A673 (cell line): Measurements from ENCODE around the gene LEMD1. TPM values are rescaled to one million over a fixed set of nuclear protein-coding genes. Genes with fewer than 3 reads are reported as not detected.

Source experiments
- Bru-seq: library from RNA; stranded (reverse); fragments of 400-500 nt; gene quantifications from one replicate; lab custom pipeline; 2021; lab: Mats Ljungman, UMichigan
- BruChase-seq, 2 experiments: library from RNA; stranded (reverse); fragments of 400-500 nt; gene quantifications; one replicate each; lab custom pipeline; 2021; lab: Mats Ljungman, UMichigan
- BruUV-seq: library from RNA; stranded (reverse); fragments of 400-500 nt; replicated peaks from 2 replicates; lab custom pipeline; 2021; lab: Mats Ljungman, UMichigan
- CTCF ChIA-PET: fragments of 300-600 bp; sonication (Branson Sonifier 250); formaldehyde crosslinking; loops from one replicate; lab custom pipeline; 2022; ENCODE audit warnings: antibody characterized with exemption; lab: Charles Lee
- POLR2A ChIA-PET: fragments of 300-600 bp; sonication (Branson Sonifier 250); formaldehyde crosslinking; loops from one replicate; lab custom pipeline; 2022; ENCODE audit warnings: antibody characterized with exemption; ENCODE audit not compliant: low non-redundant PET; lab: Charles Lee
- DNase-seq: peaks from one replicate; pipeline ENCODE4 v3.0.0-alpha.2; 2015; ENCODE audit warnings: low spot score
- H3K27ac ChIP-seq: fragments of 200-600 bp; sonication (generic); 2 replicates; pipeline ENCODE4 v1.5.1; 2016; ENCODE audit warnings: mixed run types, low read depth, mild to moderate bottlenecking, mixed read lengths, antibody characterized with exemption, low read length; ENCODE audit not compliant: poor library complexity, severe bottlenecking
- H3K27me3 ChIP-seq: fragments of 200-600 bp; sonication (generic); replicated peaks from 2 replicates; pipeline ENCODE4 v1.6.1; 2017; ENCODE audit warnings: mixed run types, low read depth, mild to moderate bottlenecking, mixed read lengths, antibody characterized with exemption, low read length; ENCODE audit not compliant: insufficient read depth, poor library complexity
- H3K36me3 ChIP-seq: fragments of 200-600 bp; sonication (generic); 2 replicates; pipeline ENCODE4 v1.6.1; 2016; ENCODE audit warnings: mixed run types, mild to moderate bottlenecking, mixed read lengths, antibody characterized with exemption, low read length; ENCODE audit not compliant: insufficient read depth, poor library complexity, severe bottlenecking
- H3K4me1 ChIP-seq: fragments of 200-600 bp; sonication (generic); 2 replicates; pipeline ENCODE4 v1.6.1; 2017; ENCODE audit warnings: mixed run types, mild to moderate bottlenecking, mixed read lengths, antibody characterized with exemption, low read length; ENCODE audit not compliant: insufficient read depth, poor library complexity, severe bottlenecking
- H3K4me3 ChIP-seq: fragments of 200-600 bp; sonication (generic); 2 replicates; pipeline ENCODE4 v1.5.1; 2016; ENCODE audit warnings: low read depth, mixed run types, mild to moderate bottlenecking, mixed read lengths, low read length; ENCODE audit not compliant: poor library complexity, severe bottlenecking
- H3K9me3 ChIP-seq: fragments of 200-600 bp; sonication (generic); 2 replicates; pipeline ENCODE4 v1.6.1; 2016; ENCODE audit warnings: mixed run types, low read depth, mild to moderate bottlenecking, mixed read lengths, antibody characterized with exemption, low read length; ENCODE audit not compliant: poor library complexity, severe bottlenecking
- EZH2 ChIP-seq: fragments of 200-600 bp; sonication (generic); IDR thresholded peaks from 2 replicates; pipeline ENCODE4 v1.6.1; 2017; ENCODE audit warnings: borderline replicate concordance, low read depth, mild to moderate bottlenecking, mixed read lengths, antibody characterized with exemption, low read length; ENCODE audit not compliant: poor library complexity, severe bottlenecking
- intact Hi-C: fragments of 100-400 bp; cut with micrococcal nuclease; formaldehyde crosslinking; loops from one replicate; pipeline ENCODE4 v1.10.0; 2022; ENCODE audit not compliant: unreplicated experiment
- long read RNA-seq: library from polyadenylated mRNA; stranded (forward); transcript quantifications from one replicate; pipeline ENCODE4 v2.0.0, GENCODE V29; 2022
- total RNA-seq: library from RNA; stranded (reverse); gene quantifications from 2 replicates; pipeline ENCODE4 v1.2.3, GENCODE V29; 2021
- TF ChIP-seq, protein P1 (sequence below): fragments of 300-800, 200-600 bp; sonication (generic); conservative IDR thresholded peaks from 2 replicates; pipeline ENCODE4 v1.5.1; 2017; ENCODE audit warnings: low read depth, mild to moderate bottlenecking, antibody characterized with exemption, low read length, moderate library complexity, mixed read lengths

LEMD1 gene, protein sequence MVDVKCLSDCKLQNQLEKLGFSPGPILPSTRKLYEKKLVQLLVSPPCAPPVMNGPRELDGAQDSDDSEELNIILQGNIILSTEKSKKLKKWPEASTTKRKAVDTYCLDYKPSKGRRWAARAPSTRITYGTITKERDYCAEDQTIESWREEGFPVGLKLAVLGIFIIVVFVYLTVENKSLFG
- total RNA-seq (1.5 and 3.4 TPM in 2 replicates), Bru-seq, nascent RNA (percentile 35 among the genes with signal in this experiment), BruChase-seq, experiment 1, labeled RNA remaining after a 2-hour chase (percentile 42 among the genes with signal in this experiment), BruChase-seq, experiment 2, labeled RNA remaining after a 6-hour chase (percentile 24 among the genes with signal in this experiment)
- long read RNA-seq: 0 reads

DNA sequence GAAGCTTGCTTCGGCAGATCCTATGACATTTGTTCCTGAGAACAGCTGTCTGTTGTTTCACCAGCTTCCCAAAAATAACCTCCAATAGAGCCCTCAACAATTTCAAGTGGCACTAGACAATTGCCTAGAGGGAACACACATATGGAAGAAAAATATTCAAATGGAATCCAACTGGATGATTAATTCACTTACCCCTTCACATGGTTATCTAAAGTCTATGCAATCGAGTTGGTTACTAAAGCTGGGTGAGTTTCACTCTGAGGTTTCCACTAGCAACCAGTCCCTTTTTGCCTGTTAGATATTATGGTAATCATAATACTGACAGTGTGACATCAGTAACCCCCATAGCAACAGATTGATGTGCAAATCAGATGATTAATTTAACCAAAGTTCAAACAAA, at the start of gene LEMD1:
Gene LEMD1 (minus strand): TSS at position 259 of the 400 bp plus-strand sequence. CDS start 1,520 bp downstream, outside the sequence.
- peaks cover 60% of the 10 kb centered on the region for H3K4me1 ChIP-seq
- ChIA-PET POLR2A (no interaction called here), CTCF (no interaction called here)
- H3K36me3 ChIP-seq: no peaks in the 10 kb centered on the region
- no peaks in the 10 kb centered on the region for H3K9me3 ChIP-seq
- no peak within 1 kb of the TSS for H3K4me3 ChIP-seq
- H3K27me3 ChIP-seq: no peaks in the 10 kb centered on the region
- intact Hi-C loops: no loop called here
- no peak for DNase-seq
- BruUV-seq: no TSS peak
- H3K27ac ChIP-seq: peak within 1 kb of the TSS; percentile 36
- TF ChIP-seq, protein P1, sequence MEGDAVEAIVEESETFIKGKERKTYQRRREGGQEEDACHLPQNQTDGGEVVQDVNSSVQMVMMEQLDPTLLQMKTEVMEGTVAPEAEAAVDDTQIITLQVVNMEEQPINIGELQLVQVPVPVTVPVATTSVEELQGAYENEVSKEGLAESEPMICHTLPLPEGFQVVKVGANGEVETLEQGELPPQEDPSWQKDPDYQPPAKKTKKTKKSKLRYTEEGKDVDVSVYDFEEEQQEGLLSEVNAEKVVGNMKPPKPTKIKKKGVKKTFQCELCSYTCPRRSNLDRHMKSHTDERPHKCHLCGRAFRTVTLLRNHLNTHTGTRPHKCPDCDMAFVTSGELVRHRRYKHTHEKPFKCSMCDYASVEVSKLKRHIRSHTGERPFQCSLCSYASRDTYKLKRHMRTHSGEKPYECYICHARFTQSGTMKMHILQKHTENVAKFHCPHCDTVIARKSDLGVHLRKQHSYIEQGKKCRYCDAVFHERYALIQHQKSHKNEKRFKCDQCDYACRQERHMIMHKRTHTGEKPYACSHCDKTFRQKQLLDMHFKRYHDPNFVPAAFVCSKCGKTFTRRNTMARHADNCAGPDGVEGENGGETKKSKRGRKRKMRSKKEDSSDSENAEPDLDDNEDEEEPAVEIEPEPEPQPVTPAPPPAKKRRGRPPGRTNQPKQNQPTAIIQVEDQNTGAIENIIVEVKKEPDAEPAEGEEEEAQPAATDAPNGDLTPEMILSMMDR: no peak
- no peak for TF ChIP-seq EZH2

DNA sequence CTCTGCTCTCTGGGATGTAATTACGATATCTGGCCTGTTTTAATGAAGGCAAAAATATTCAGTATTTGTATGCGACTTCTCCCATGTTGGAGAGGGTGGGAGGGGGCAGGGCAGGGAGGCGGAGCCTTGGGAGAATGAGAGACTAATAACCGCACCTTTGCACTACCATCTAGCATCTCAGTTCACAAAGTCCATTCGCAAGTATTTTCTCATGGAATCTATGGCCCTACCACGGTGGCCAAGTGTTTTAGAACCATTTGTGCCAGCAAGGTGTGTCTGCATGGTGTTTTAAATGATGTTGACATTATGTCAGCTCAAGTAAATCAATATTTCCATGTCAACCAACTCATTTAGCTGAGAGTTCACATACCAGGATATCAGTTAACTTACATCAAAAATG, 48.3 kb upstream of the LEMD1 start:
- H3K4me1 ChIP-seq: peaks cover 6% of the 10 kb centered on the region
- POLR2A ChIA-PET: no interaction called here
- H3K36me3 ChIP-seq: no peaks in the 10 kb centered on the region
- DNase-seq: no peak
- no peak overlapping the region for H3K4me3 ChIP-seq
- H3K9me3 ChIP-seq: peaks cover 6% of the 10 kb centered on the region
- intact Hi-C loops: no loop called here
- no peak overlapping the region for H3K27ac ChIP-seq
- no peaks in the 10 kb centered on the region for H3K27me3 ChIP-seq
- CTCF ChIA-PET: interaction anchor here (0.6 kb wide), 1 partner anchor 41 kb away, joined by 16 read pairs; no protein-coding TSS in a partner anchor
- TF ChIP-seq, protein P1: no peak
- no peak for TF ChIP-seq EZH2
- BruUV-seq: no TSS peak

DNA sequence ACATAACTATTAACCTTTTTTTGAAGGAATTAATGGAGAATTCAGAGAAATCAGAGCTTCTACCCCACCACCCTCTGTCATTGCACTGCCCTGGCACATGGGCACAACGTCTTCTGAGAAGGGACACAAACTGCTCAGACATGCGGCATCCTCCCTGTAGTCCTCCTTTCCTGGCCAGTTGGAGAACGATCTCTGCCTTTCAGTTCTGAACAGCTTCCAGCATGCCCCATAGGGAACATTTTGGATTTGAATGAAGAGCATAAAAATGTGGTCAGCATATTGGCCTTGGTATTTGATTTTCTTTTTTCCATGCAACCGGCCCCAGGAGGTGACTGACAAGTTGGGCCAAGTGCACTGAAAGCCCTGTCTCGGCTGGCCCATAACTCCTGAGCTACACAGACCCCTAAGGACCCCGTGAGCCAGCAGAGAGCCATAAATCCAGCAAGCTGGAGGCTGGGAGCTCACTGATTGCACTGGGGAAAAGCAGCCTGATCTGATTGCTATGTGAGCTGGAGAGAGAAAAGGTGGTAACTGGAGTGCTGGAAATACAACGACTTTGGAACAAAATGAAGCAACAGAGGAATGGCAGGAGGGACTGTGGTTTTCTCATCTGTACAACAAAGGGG, 44.9 kb upstream of the LEMD1 start:
- no peak for TF ChIP-seq EZH2
- TF ChIP-seq, protein P1: no peak
- BruUV-seq: no TSS peak
- POLR2A ChIA-PET: no interaction called here
- Histone ChIP-seq H3K9me3 (no peaks in the 10 kb centered on the region), H3K36me3 (no peaks in the 10 kb centered on the region), H3K4me3 (no peak overlapping the region), H3K4me1 (no peaks in the 10 kb centered on the region), H3K27ac (no peak overlapping the region), H3K27me3 (no peaks in the 10 kb centered on the region)
- intact Hi-C loops: no loop called here
- DNase-seq: no peak
- CTCF ChIA-PET: no interaction called here
